Progenitor cell of endocrine pancreas (in vitro differentiated cells): Measurements from ENCODE around the gene DLGAP4. TPM values are rescaled to one million over a fixed set of nuclear protein-coding genes. Genes with fewer than 3 reads are reported as not detected.

Source experiments
- DNase-seq: peaks from one replicate; pipeline ENCODE4 v3.0.0; 2021; ENCODE audit warnings: low spot score; ENCODE audit not compliant: unreplicated experiment
- H3K27ac Mint-ChIP-seq: 2 replicates; pipeline ENCODE4 v1.8.0; 2021; ENCODE audit warnings: mild to moderate bottlenecking, moderate library complexity, mixed read lengths
- H3K27me3 Mint-ChIP-seq: 2 replicates; pipeline ENCODE4 v1.8.0; 2021; ENCODE audit warnings: mixed read lengths
- H3K36me3 Mint-ChIP-seq: 2 replicates; pipeline ENCODE4 v1.8.0; 2022; ENCODE audit warnings: mixed read lengths; ENCODE audit not compliant: insufficient read depth
- H3K4me1 Mint-ChIP-seq: 2 replicates; pipeline ENCODE4 v1.8.0; 2021; ENCODE audit warnings: low read depth, mixed read lengths
- H3K4me3 Mint-ChIP-seq: 2 replicates; pipeline ENCODE4 v1.8.0; 2021; ENCODE audit warnings: low read depth, mild to moderate bottlenecking, moderate library complexity, mixed read lengths
- H3K9me3 Mint-ChIP-seq: 2 replicates; pipeline ENCODE4 v1.8.0; 2021; ENCODE audit warnings: low read depth, mixed read lengths
- CTCF ChIP-seq: fragments of 200-600 bp; sonication (generic); IDR thresholded peaks from one replicate; pipeline ENCODE4 v1.5.0; 2021; ENCODE audit warnings: antibody characterized with exemption, mild to moderate bottlenecking; ENCODE audit not compliant: unreplicated experiment
- total RNA-seq: library from RNA; stranded (reverse); gene quantifications from 2 replicates; pipeline ENCODE4 v1.2.1, GENCODE V29; 2021

Gene DLGAP4
- total RNA-seq, 1 donor from 2014 or later = 109 TPM

DNA sequence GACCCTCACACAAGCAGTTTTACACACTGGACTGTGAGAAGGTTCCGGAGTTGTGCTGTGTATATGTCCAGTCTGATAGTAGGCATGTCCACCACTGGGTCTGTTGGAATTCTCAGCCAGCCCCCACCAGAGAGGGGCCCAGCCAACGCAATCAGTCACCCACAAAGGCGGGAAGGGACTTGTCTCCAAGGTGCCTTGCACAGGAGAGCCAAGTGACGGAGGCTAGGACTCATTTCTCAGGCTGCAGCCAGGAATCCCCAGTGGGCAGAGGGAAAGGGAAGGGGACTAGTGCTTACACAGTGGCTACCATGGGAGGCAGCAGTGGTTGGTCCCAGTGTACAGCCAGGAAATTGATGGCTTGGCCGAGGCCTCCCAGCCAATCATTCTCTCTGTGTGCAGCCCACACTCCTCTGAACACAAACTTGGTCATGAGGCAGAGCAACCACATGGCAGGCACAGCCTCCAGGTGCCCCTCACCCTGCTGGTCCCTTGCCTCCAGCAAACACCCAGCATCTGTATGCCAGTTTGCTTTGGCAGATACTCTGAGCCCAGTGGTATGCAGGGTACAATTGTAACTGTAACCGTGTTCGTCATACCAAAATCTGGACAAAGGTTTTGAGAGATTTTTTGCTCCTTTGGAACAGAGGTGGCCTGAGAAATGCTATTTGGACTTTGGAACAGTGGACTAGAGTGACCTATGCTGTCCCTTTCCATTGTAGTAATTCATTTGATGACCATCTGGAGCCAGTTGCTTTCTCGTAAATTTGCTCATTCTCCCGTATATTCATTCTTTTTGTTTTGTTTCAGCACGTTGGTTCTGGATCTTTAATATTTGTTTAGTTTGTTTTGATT lies 162.2 kb downstream of the DLGAP4 start:
- TF ChIP-seq CTCF = no peak
- peaks cover 68% of the 10 kb centered on the region for H3K4me1 Mint-ChIP-seq
- peak overlapping the region; percentile 7 for H3K4me3 Mint-ChIP-seq
- H3K27me3 Mint-ChIP-seq = no peaks in the 10 kb centered on the region
- H3K27ac Mint-ChIP-seq = peak overlapping the region; percentile 20
- no peaks in the 10 kb centered on the region for H3K36me3 Mint-ChIP-seq
- DNase-seq = no peak
- H3K9me3 Mint-ChIP-seq = no peaks in the 10 kb centered on the region

- no peak for TF ChIP-seq CTCF
- H3K27me3 Mint-ChIP-seq = no peaks in the 10 kb centered on the region
- H3K4me1 Mint-ChIP-seq = peaks cover 69% of the 10 kb centered on the region
- peaks cover 4% of the 10 kb centered on the region for H3K36me3 Mint-ChIP-seq
- peak overlapping the region; percentile 12 for H3K4me3 Mint-ChIP-seq
- no peak for DNase-seq
- H3K27ac Mint-ChIP-seq = peak overlapping the region; percentile 93
- no peaks in the 10 kb centered on the region for H3K9me3 Mint-ChIP-seq
Measured at GRCh38 chr20:36469973-36470372, 163.8 kb downstream of the DLGAP4 start.

- TF ChIP-seq CTCF = no peak
- H3K27ac Mint-ChIP-seq = peak overlapping the region; percentile 46
- no peak overlapping the region for H3K4me3 Mint-ChIP-seq
Measured at GRCh38 chr20:36471885-36472636, 165.9 kb downstream of the DLGAP4 start.

GRCh38 chr20:36472637-36473090 lies 166.5 kb downstream of the DLGAP4 start:
- H3K4me1 Mint-ChIP-seq = peaks cover 49% of the 10 kb centered on the region
- no peaks in the 10 kb centered on the region for H3K9me3 Mint-ChIP-seq
- H3K27me3 Mint-ChIP-seq = no peaks in the 10 kb centered on the region
- no peak overlapping the region for H3K4me3 Mint-ChIP-seq
- DNase-seq = no peak
- TF ChIP-seq CTCF = no peak
- H3K36me3 Mint-ChIP-seq = peaks cover 4% of the 10 kb centered on the region
- H3K27ac Mint-ChIP-seq = peak overlapping the region; percentile 46

More at GRCh38 chr20:36471885-36472636, 165.9 kb downstream of the DLGAP4 start:
- no peak for DNase-seq
- no peaks in the 10 kb centered on the region for H3K27me3 Mint-ChIP-seq
- H3K4me1 Mint-ChIP-seq = peaks cover 55% of the 10 kb centered on the region
- no peaks in the 10 kb centered on the region for H3K9me3 Mint-ChIP-seq
- peaks cover 4% of the 10 kb centered on the region for H3K36me3 Mint-ChIP-seq

DNA sequence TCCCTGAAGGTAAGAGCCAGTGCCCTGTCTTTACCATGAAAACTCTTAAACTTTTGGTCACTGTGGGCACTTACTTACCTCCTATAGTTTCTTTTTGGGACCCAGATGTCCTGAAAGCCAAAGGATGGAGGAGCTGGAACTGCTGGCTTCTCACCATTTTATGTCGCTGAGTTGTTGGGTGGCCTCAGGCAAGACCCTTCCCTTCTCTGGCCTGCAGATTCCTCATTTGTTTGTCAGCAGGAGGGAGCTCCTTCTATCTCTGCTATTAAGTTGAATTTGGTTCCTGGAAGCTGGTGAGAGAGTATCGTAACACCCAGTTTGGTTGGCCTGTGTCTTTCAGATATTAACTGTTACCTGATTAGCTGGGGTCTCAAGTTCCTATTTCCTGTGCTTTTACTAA lies 167.0 kb downstream of the DLGAP4 start:
- H3K36me3 Mint-ChIP-seq = peaks cover 7% of the 10 kb centered on the region
- TF ChIP-seq CTCF = no peak

More for the DNA sequence above, 167.0 kb downstream of the DLGAP4 start:
- no peak overlapping the region for H3K27ac Mint-ChIP-seq
- no peak for DNase-seq
- H3K4me3 Mint-ChIP-seq = no peak overlapping the region
- H3K9me3 Mint-ChIP-seq = no peaks in the 10 kb centered on the region
- H3K27me3 Mint-ChIP-seq = no peaks in the 10 kb centered on the region
- peaks cover 44% of the 10 kb centered on the region for H3K4me1 Mint-ChIP-seq
